ENCODE data around the gene KLHDC4. TPM values are rescaled to one million over a fixed set of nuclear protein-coding genes. Genes with fewer than 3 reads are reported as not detected.
A peak's percentile ranks its signal among the peaks of the same experiment; 100 is the strongest.

The KLHDC4 gene
- total and polyA plus RNA-seq, 11 donors: 6.8 to 20.5 (median 14.3) TPM

DNA sequence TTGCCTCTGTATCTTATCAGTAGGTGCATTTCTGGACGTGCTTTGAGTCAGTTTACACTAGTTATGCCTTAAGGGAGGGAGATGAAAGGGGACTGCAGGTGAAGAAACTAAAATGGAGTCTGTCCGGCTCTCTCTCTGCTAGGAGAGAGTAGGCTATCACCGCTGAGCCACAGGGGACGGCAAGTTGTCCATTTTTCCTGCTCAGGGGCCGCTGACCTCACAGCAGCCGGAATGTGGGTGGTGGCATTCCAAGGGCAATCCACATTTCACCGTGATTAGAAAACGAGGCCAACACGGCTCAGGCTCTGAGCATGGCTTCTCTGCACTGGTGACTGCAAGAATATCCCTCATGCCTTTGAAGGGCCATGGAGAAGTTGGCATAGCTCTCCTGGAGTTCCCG lies 19.0 kb upstream of the KLHDC4 start:
- TF ChIP-seq, protein P1, sequence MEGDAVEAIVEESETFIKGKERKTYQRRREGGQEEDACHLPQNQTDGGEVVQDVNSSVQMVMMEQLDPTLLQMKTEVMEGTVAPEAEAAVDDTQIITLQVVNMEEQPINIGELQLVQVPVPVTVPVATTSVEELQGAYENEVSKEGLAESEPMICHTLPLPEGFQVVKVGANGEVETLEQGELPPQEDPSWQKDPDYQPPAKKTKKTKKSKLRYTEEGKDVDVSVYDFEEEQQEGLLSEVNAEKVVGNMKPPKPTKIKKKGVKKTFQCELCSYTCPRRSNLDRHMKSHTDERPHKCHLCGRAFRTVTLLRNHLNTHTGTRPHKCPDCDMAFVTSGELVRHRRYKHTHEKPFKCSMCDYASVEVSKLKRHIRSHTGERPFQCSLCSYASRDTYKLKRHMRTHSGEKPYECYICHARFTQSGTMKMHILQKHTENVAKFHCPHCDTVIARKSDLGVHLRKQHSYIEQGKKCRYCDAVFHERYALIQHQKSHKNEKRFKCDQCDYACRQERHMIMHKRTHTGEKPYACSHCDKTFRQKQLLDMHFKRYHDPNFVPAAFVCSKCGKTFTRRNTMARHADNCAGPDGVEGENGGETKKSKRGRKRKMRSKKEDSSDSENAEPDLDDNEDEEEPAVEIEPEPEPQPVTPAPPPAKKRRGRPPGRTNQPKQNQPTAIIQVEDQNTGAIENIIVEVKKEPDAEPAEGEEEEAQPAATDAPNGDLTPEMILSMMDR (IDR thresholded peaks at IDR 0.05): no peak
- H3K4me3 ChIP-seq: no peak overlapping the region
- H3K27ac ChIP-seq: no peak overlapping the region
- peaks cover 0 to 18% (median 0%) of the 10 kb centered on the region in 12 donors for H3K4me1 ChIP-seq
- H3K27me3 ChIP-seq: peaks cover 0 to 6% (median 0%) of the 10 kb centered on the region in 9 donors
- no peaks in the 10 kb centered on the region for H3K36me3 ChIP-seq
- ATAC-seq: peak in 3 of 4 donors; percentile 20 to 54 (median 30)
- no peaks in the 10 kb centered on the region for H3K9me3 ChIP-seq
- intact Hi-C loops (cut with DNase I): loop anchor here in 1 of 10 donors (10.0 kb wide), 1 partner anchor 120 kb away; no protein-coding TSS in a partner anchor
- DNase-seq: no peak
- 29 to 41% (median 38%) methylated on average over 10 of the region's 10 CpGs for WGBS, 4 donors

GRCh38 chr16:87782033-87782432 lies 16.2 kb upstream of the KLHDC4 start:
- H3K27ac ChIP-seq: no peak overlapping the region
- no peaks in the 10 kb centered on the region for H3K36me3 ChIP-seq
- no peak overlapping the region for H3K4me3 ChIP-seq
- intact Hi-C loops (cut with DNase I): loop anchor here in 1 of 10 donors (10.0 kb wide), 1 partner anchor 123 kb away; no protein-coding TSS in a partner anchor
- peaks cover 0 to 41% (median 8%) of the 10 kb centered on the region in 12 donors for H3K4me1 ChIP-seq
- no peaks in the 10 kb centered on the region for H3K9me3 ChIP-seq
- ATAC-seq (no peak), DNase-seq (no peak)
- peaks cover 0 to 6% (median 0%) of the 10 kb centered on the region in 9 donors for H3K27me3 ChIP-seq
- 91 to 97% (median 95%) methylated on average over 4 of the region's 4 CpGs for WGBS, 4 donors
- TF ChIP-seq, protein P1 (IDR thresholded peaks at IDR 0.05): no peak

DNA sequence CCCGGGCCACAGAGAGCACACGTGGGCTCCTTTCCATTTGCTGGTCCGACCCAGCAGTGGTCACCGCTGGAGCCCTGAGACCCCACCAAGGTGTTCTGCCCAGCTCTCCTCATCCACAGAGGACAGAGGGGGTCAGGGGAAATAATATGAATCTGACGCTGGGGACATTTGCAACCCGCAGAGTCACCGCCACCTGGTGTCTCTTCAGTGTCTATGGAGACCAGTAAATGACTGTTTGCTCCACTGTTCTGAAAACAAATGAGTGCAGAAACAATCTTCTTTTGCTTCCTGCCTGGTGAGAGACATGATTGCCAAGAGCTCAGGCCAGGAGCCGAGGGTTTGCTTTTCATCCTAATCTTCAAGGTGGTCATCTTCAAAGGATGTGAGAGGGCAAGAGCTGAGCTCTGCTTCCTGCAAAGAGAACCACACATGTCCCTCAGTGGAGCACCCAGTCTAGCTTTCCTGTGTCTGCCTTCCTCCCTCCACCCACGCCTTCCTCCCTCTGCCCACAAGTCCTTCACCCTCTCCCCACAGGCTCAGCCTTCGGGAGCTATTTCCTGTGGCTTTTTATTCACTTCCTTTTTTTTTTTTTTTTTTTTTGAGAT lies 14.7 kb upstream of the KLHDC4 start:
- no peak overlapping the region for H3K4me3 ChIP-seq
- WGBS, 4 donors: 71 to 79% (median 77%) methylated on average over 10 of the region's 10 CpGs
- DNase-seq (peak in 3 of 5 donors; percentile 48 to 54 (median 49)), ATAC-seq (peak in 1 of 4 donors; percentile 56)
- H3K27ac ChIP-seq: peak overlapping the region in 1 of 12 donors; percentile 59
- peaks cover 0 to 9% (median 0%) of the 10 kb centered on the region in 9 donors for H3K27me3 ChIP-seq
- intact Hi-C loops (cut with DNase I): loop anchor here in 1 of 10 donors (10.0 kb wide), 1 partner anchor 124 kb away; no protein-coding TSS in a partner anchor
- no peaks in the 10 kb centered on the region for H3K36me3 ChIP-seq
- TF ChIP-seq POLR2A (IDR thresholded peaks at IDR 0.05): no peak
- TF ChIP-seq, protein P1 (IDR thresholded peaks at IDR 0.05): no peak
- H3K9me3 ChIP-seq: no peaks in the 10 kb centered on the region
- peaks cover 0 to 41% (median 8%) of the 10 kb centered on the region in 12 donors for H3K4me1 ChIP-seq

DNA sequence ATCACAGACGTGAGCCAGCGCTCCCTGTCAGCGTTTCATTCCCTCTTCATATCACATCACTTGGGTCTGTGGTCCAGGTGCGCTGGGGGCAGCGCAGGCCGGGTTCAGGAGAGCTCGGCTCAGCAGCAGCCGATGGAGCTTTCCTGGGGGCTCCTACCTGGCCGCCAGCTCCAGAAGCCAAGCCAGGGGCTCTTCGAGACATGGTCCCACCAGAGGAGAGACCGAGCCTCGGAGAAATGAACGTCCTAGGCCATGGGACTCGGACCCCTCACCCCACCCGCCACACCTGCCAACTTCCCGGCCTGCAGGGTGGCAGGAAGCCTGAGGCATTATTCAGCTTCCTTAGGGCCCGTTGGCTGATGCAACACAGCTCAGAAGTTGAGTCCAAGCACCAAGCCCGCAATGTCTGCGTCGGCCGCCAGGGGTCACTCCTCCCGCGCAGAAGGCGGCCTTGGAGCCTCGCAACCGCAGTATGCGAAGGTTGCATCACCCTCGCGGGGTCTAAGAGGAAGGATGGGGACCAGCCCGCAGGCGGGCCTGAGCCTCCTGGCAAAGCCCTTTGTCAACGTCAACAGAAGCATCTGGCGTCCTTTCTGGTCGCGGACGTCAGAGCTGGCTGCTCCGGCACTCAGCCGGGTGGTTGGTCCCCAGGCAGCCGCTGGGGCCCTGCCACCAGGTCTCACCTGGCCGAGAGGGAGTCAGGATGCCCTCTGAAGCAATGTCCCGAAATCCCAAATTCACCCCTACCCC lies 13.2 kb upstream of the KLHDC4 start:
- peaks cover 0 to 41% (median 7%) of the 10 kb centered on the region in 12 donors for H3K4me1 ChIP-seq
- 28 to 33% (median 29%) methylated on average over 33 to 41 of the region's 41 CpGs for WGBS, 4 donors
- TF ChIP-seq, protein P1 (IDR thresholded peaks at IDR 0.05): peak; percentile 94 to 100 (median 97)
- no peak for TF ChIP-seq POLR2A (IDR thresholded peaks at IDR 0.05)
- H3K4me3 ChIP-seq: no peak overlapping the region
- intact Hi-C loops (cut with DNase I): loop anchor here (1.0 to 10.0 kb wide), 6 partner anchors 73 to 786 kb away; no protein-coding TSS in a partner anchor
- peak overlapping the region in 1 of 12 donors; percentile 49 for H3K27ac ChIP-seq
- H3K36me3 ChIP-seq: no peaks in the 10 kb centered on the region
- no peaks in the 10 kb centered on the region for H3K9me3 ChIP-seq
- DNase-seq (peak; percentile 80 to 94 (median 89)), ATAC-seq (peak; percentile 81 to 94 (median 92))
- H3K27me3 ChIP-seq: peaks cover 0 to 9% (median 0%) of the 10 kb centered on the region in 9 donors
